GM12878 (cell line): ENCODE data around the gene COL18A1. TPM values are rescaled to one million over a fixed set of nuclear protein-coding genes. Genes with fewer than 3 reads are reported as not detected.

Experiments used
- ATAC-seq: fragments of 200-7000 bp; cut with Tn5 transposase; 3 replicates; pipeline ENCODE4 v1.9.1; 2020; ENCODE audit warnings: mild to moderate bottlenecking, moderate library complexity
- BruUV-seq: library from RNA; stranded (reverse); fragments of 400-500 nt; replicated peaks from 2 replicates; lab custom pipeline; 2021; lab: Mats Ljungman, UMichigan
- CTCF ChIA-PET: fragments of 300-600 bp; sonication (Branson Sonifier 250); formaldehyde crosslinking; extraction: SDS; loops from one replicate; lab custom pipeline; 2021; ENCODE audit warnings: inconsistent platforms; lab: Yijun Ruan, JAX
- POLR2A ChIA-PET: fragments of 350-600 bp; formaldehyde crosslinking; extraction: SDS; loops from one replicate; lab custom pipeline; 2021; ENCODE audit warnings: inconsistent platforms; lab: Charles Lee
- RAD21 ChIA-PET: fragments of 300-600 bp; sonication (Branson Sonifier 250); formaldehyde crosslinking; loops from one replicate; lab custom pipeline; 2023; ENCODE audit warnings: antibody characterized with exemption; ENCODE audit not compliant: unreplicated experiment; lab: Charles Lee
- SMC1A ChIA-PET: fragments of 300-600 bp; sonication (Branson Sonifier 250); formaldehyde crosslinking; loops from one replicate; lab custom pipeline; 2023; ENCODE audit not compliant: unreplicated experiment, uncharacterized antibody; lab: Charles Lee
- DNase-seq: peaks from one replicate; pipeline ENCODE4 v3.0.0-alpha.2; 2011; ENCODE audit warnings: low read depth, low spot score
- FAIRE-seq: peaks from 3 replicates; lab custom pipeline; 2011; peaks lifted over from hg19 to GRCh38; lab: Jason Lieb, UNC
- H2AFZ ChIP-seq: 2 replicates; pipeline ENCODE4 v1.6.0; 2011; ENCODE audit warnings: low read depth, low read length, control low read depth; ENCODE audit not compliant: control insufficient read depth
- H3K27ac ChIP-seq: 2 replicates; pipeline ENCODE4 v1.5.1; 2011; ENCODE audit warnings: control low read depth; ENCODE audit not compliant: control insufficient read depth, insufficient read depth
- H3K27me3 ChIP-seq, 2 experiments: replicated peaks in 1 of 2; 2 replicates each; pipeline versions ENCODE4 v1.6.0 to v1.6.1; 2011; ENCODE audit warnings: low read length in 1 of 2; ENCODE audit not compliant: control insufficient read depth in 2 of 2, insufficient read depth in 2 of 2
- H3K36me3 ChIP-seq, 2 experiments: 2 replicates each; pipeline ENCODE4 v1.5.1; 2011; ENCODE audit warnings: low read length in 1 of 2; ENCODE audit not compliant: control insufficient read depth in 2 of 2, insufficient read depth in 2 of 2
- H3K4me1 ChIP-seq: 2 replicates; pipeline ENCODE4 v1.6.1; 2011; ENCODE audit warnings: mild to moderate bottlenecking, low read length, moderate library complexity, mixed read lengths; ENCODE audit not compliant: control insufficient read depth, insufficient read depth
- H3K4me2 ChIP-seq: 2 replicates; pipeline ENCODE4 v1.6.0; 2011; ENCODE audit warnings: control low read depth; ENCODE audit not compliant: control insufficient read depth, insufficient read depth
- H3K4me3 ChIP-seq: fragments of 200-600 bp; sonication (generic); 2 replicates; pipeline ENCODE4 v1.5.1; 2016
- H3K79me2 ChIP-seq: 2 replicates; pipeline ENCODE4 v1.6.0; 2011; ENCODE audit warnings: low read length; ENCODE audit not compliant: control insufficient read depth, insufficient read depth
- H3K9ac ChIP-seq: 2 replicates; pipeline ENCODE4 v1.8.0; 2011; ENCODE audit warnings: low read length, control low read depth, mixed read lengths; ENCODE audit not compliant: control insufficient read depth, insufficient read depth
- H3K9me3 ChIP-seq: replicated peaks from 3 replicates; pipeline ENCODE4 v1.5.1; 2011; ENCODE audit warnings: mild to moderate bottlenecking, low read length; ENCODE audit not compliant: control insufficient read depth, insufficient read depth
- H4K20me1 ChIP-seq: 2 replicates; pipeline ENCODE4 v1.6.0; 2011; ENCODE audit not compliant: control insufficient read depth, insufficient read depth
- BCL11A ChIP-seq: IDR thresholded peaks from 2 replicates; pipeline ENCODE4 v1.6.1; 2011; ENCODE audit warnings: low read depth, low read length
- CREM ChIP-seq: IDR thresholded peaks from 2 replicates; pipeline ENCODE4 v1.6.1; 2014; ENCODE audit warnings: antibody characterized with exemption, low read depth
- JUNB ChIP-seq: IDR thresholded peaks from 2 replicates; pipeline ENCODE4 v1.6.1; 2016; ENCODE audit warnings: antibody characterized with exemption, mild to moderate bottlenecking
- MYC ChIP-seq: IDR thresholded peaks from 2 replicates; pipeline ENCODE4 v1.6.1; 2011; ENCODE audit warnings: mild to moderate bottlenecking, low read length, moderate library complexity, inconsistent platforms; ENCODE audit not compliant: insufficient read depth, insufficient replicate concordance, insufficient read length, severe bottlenecking
- POLR2A ChIP-seq: IDR thresholded peaks from 2 replicates; pipeline ENCODE4 v1.6.1; 2011; ENCODE audit warnings: low read depth, mild to moderate bottlenecking, low read length
- SMC3 ChIP-seq: IDR thresholded peaks from 2 replicates; pipeline ENCODE4 v1.6.1; 2011; ENCODE audit warnings: low read length, improper control_type of control experiment, borderline replicate concordance
- SRF ChIP-seq, 2 experiments: IDR thresholded peaks; 2 replicates each; pipeline ENCODE4 v1.6.1; 2011; ENCODE audit warnings: low read depth in 2 of 2, low read length in 2 of 2, mild to moderate bottlenecking in 1 of 2, moderate library complexity in 1 of 2
- YBX1 ChIP-seq: fragments of 450-650 bp; IDR thresholded peaks from 2 replicates; pipeline ENCODE4 v1.6.1; 2016; ENCODE audit warnings: antibody characterized with exemption
- ZNF207 ChIP-seq: fragments of 450-650 bp; IDR thresholded peaks from 2 replicates; pipeline ENCODE4 v1.6.1; 2014; ENCODE audit warnings: antibody characterized with exemption, mild to moderate bottlenecking, borderline replicate concordance
- ZZZ3 ChIP-seq: IDR thresholded peaks from 2 replicates; pipeline ENCODE4 v1.6.1; 2011; ENCODE audit warnings: low read depth; ENCODE audit not compliant: control insufficient read depth, insufficient read length
- WGBS: methylation state at CpG from one replicate; pipeline ENCODE4 v1.1.6; 2016; ENCODE audit warnings: low lambda C conversion rate; ENCODE audit not compliant: insufficient replicate concordance, insufficient coverage; ENCODE audit errors: missing lambda C conversion rate; 5-methylcytosine and 5-hydroxymethylcytosine counted together
- in situ Hi-C: fragments of 300-500 bp; cut with MboI; formaldehyde crosslinking; loops from 9 replicates; pipeline ENCODE4 v1.14.3; 2018; ENCODE audit warnings: mixed read lengths
- intact Hi-C: fragments of 100-400 bp; cut with micrococcal nuclease; formaldehyde crosslinking; loops from one replicate; pipeline ENCODE4 v1.14.2; 2022; ENCODE audit not compliant: unreplicated experiment
- polyA plus RNA-seq, 11 experiments: library from polyadenylated mRNA; depleted of rRNA in 4 of 11; unstranded in 6 of 11; stranded (reverse) in 5 of 11; fragments of >200 nt; fragmentation: Nextera tagmentation in 4 of 11; fragmentation: Illumina TruSeq in 1 of 11; extraction: Ambion mirVana in 4 of 11; extraction: Trizol in 1 of 11; gene quantifications; 1 replicate in 1 of 11; 2 replicates in 10 of 11; pipeline versions ENCODE4 v1.2.1 to v1.2.3, GENCODE V29; 2011 to 2016; ENCODE audit warnings: inconsistent platforms in 2 of 11, missing spikeins in 2 of 11, low read depth in 1 of 11
- total RNA-seq, 4 experiments: library from RNA; depleted of rRNA in 3 of 4; stranded (reverse); fragments of >200 nt in 3 of 4; fragmentation: Illumina TruSeq in 1 of 4; extraction: Trizol in 1 of 4; gene quantifications; 2 replicates each; pipeline versions ENCODE4 v1.2.1 to v1.2.3, GENCODE V29; 2013 to 2021
- TF ChIP-seq, protein P1 (sequence below): IDR thresholded peaks from 2 replicates; pipeline ENCODE4 v1.6.1; 2012; ENCODE audit warnings: mild to moderate bottlenecking, low read depth, low read length
- TF ChIP-seq, protein P2 (sequence below): fragments of 150-350 bp; IDR thresholded peaks from 2 replicates; pipeline ENCODE4 v1.6.1; 2014; ENCODE audit warnings: mild to moderate bottlenecking, low read depth, low read length

COL18A1 gene
- total and polyA plus RNA-seq, 10 of the 15 experiments (the other 5 are each of a cell fraction or from before 2014, with no cell fraction given), result under 0.01 to 0.49 (median 0.09) TPM; not detected in 3

DNA sequence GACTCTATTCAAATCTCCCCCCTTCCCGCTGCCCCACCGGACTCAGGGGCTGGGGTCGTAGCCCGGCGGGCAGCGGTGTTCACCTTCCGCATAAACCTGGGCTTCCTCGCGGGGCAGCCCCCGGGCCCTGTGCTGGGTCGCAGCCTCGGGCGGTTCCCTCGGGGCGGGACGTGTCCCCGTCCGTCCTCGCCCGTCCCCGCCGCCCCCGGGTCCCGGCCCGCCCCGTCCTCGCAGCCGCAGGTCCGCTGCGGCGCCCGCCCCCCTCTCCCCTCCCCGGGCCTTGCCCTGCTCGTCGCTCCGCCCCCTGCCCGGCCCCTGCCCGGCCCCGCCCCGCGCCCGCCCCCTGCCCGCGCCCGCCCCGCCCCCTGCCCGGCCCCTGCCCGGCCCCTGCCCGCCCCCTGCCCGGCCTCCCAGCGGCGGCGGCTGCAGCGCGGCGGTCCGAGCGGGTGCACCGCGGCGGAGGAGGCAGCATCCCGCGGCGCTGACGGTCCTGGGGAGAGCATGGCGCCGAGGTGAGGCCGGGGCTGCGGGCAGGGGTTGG is at the start of gene COL18A1 (continued):
- TF ChIP-seq, protein P1, sequence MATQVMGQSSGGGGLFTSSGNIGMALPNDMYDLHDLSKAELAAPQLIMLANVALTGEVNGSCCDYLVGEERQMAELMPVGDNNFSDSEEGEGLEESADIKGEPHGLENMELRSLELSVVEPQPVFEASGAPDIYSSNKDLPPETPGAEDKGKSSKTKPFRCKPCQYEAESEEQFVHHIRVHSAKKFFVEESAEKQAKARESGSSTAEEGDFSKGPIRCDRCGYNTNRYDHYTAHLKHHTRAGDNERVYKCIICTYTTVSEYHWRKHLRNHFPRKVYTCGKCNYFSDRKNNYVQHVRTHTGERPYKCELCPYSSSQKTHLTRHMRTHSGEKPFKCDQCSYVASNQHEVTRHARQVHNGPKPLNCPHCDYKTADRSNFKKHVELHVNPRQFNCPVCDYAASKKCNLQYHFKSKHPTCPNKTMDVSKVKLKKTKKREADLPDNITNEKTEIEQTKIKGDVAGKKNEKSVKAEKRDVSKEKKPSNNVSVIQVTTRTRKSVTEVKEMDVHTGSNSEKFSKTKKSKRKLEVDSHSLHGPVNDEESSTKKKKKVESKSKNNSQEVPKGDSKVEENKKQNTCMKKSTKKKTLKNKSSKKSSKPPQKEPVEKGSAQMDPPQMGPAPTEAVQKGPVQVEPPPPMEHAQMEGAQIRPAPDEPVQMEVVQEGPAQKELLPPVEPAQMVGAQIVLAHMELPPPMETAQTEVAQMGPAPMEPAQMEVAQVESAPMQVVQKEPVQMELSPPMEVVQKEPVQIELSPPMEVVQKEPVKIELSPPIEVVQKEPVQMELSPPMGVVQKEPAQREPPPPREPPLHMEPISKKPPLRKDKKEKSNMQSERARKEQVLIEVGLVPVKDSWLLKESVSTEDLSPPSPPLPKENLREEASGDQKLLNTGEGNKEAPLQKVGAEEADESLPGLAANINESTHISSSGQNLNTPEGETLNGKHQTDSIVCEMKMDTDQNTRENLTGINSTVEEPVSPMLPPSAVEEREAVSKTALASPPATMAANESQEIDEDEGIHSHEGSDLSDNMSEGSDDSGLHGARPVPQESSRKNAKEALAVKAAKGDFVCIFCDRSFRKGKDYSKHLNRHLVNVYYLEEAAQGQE, result no peak
- TF ChIP-seq, protein P2, sequence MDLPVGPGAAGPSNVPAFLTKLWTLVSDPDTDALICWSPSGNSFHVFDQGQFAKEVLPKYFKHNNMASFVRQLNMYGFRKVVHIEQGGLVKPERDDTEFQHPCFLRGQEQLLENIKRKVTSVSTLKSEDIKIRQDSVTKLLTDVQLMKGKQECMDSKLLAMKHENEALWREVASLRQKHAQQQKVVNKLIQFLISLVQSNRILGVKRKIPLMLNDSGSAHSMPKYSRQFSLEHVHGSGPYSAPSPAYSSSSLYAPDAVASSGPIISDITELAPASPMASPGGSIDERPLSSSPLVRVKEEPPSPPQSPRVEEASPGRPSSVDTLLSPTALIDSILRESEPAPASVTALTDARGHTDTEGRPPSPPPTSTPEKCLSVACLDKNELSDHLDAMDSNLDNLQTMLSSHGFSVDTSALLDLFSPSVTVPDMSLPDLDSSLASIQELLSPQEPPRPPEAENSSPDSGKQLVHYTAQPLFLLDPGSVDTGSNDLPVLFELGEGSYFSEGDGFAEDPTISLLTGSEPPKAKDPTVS, result no peak
- no peak for TF ChIP-seq ZNF207
- TF ChIP-seq, all 136 proteins: peak for 0

DNA sequence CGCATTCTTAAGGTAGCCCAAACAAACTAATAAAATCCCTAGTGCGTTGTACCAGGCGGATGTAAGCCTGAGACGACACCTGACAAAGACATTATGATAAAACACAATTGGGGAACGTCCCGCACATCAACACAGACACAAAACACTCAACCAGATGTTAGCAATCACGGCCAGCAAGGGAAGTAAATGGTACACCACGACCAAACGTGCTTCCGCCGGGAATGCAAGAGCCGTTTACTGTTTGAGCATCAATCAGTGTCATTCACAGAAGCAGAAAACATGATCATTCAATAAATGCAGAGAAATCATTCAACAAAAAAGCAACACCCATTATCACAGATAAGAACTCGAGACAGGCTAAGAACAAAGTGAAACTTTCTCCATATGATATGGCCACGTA is 49.4 kb upstream of the COL18A1 start:
- Histone ChIP-seq H3K4me3 (no peak overlapping the region), H3K4me2 (no peak overlapping the region), H3K9me3 (no peaks in the 10 kb centered on the region), H3K4me1 (no peaks in the 10 kb centered on the region), H3K9ac (no peak overlapping the region), H3K27ac (no peak overlapping the region), H3K79me2 (no peaks in the 10 kb centered on the region), H3K27me3 (no peaks in the 10 kb centered on the region; a peak in 1 of 4 replicates), H2AFZ (no peak overlapping the region), H4K20me1 (no peaks in the 10 kb centered on the region), H3K36me3 (no peaks in the 10 kb centered on the region)
- no peak for DNase-seq
- CTCF ChIA-PET, result no interaction called here
- in situ Hi-C loops, result no loop called here
- no TSS peak for BruUV-seq
- 27% methylated on average over 14 of the region's 14 CpGs for WGBS
- RAD21 ChIA-PET, result no interaction called here
- ATAC-seq, result no peak
- SMC1A ChIA-PET, result no interaction called here
- TF ChIP-seq ZZZ3 (no peak), POLR2A (no peak), BCL11A (no peak), JUNB (no peak), CREM (no peak), YBX1 (no peak), SRF (IDR thresholded peaks at IDR 0.05; ENCODE audit: low read depth in 2 of 2, low read length in 2 of 2) (no peak), SMC3 (no peak), MYC (no peak)
- POLR2A ChIA-PET, result no interaction called here
- intact Hi-C loops, result no loop called here
- FAIRE-seq, result no peak
